Amygdala (tissue), 56 donors: Measurements from ENCODE around the gene AIP.
"Not testable (repeated sequence)": the region's sequence is repeated elsewhere in the genome, so short reads cannot be mapped to it uniquely, and the experiment has no call there.

Source experiments
- DNase-seq, 56 donors: peaks; one replicate each; lab custom pipeline; 2025; lab: John Stamatoyannopoulos, UW

The AIP gene

GRCh38 chr11:67466962-67467771 is 15.7 kb upstream of the AIP start:
- no peak for DNase-seq

- peak in 2 of 56 donors; percentile 21 to 28 for DNase-seq
These were observed 14.8 kb upstream of the AIP start for GRCh38 chr11:67468056-67468455.

- DNase-seq, result no peak
These were observed 14.4 kb upstream of the AIP start for GRCh38 chr11:67468456-67468758.

- peak in 55 of 56 donors; percentile 50 to 96 (median 88) for DNase-seq
These were observed 13.9 kb upstream of the AIP start, which contains the start of gene TMEM134 for GRCh38 chr11:67468759-67469507. TSS of gene TMEM134 (minus strand) at chr11:67469251. CDS start at chr11:67469192, 59 bp downstream.

- DNase-seq, result no peak
These were observed 13.4 kb upstream of the AIP start for GRCh38 chr11:67469508-67469811.

GRCh38 chr11:67470337-67471002 is 12.4 kb upstream of the AIP start:
- no peak for DNase-seq

- no peak for DNase-seq
These were observed 9.9 kb upstream of the AIP start for GRCh38 chr11:67472882-67473281.

- not testable (repeated sequence) for DNase-seq
These were observed 6.1 kb upstream of the AIP start for GRCh38 chr11:67476692-67477091.

- not testable (repeated sequence) for DNase-seq
These were observed 5.3 kb upstream of the AIP start for GRCh38 chr11:67477344-67478050.

- DNase-seq, result no peak
These were observed 475 bp upstream of the AIP start for GRCh38 chr11:67482275-67482826.

GRCh38 chr11:67483831-67484665 is 1.2 kb downstream of the AIP start:
- no peak for DNase-seq

- DNase-seq, result peak in 5 of 56 donors; percentile 19 to 52 (median 30)
These were observed 2.1 kb downstream of the AIP start for GRCh38 chr11:67484847-67485311.

GRCh38 chr11:67485873-67486361 is 3.1 kb downstream of the AIP start:
- not testable (repeated sequence) for DNase-seq

- DNase-seq, result no peak
These were observed 3.8 kb downstream of the AIP start for GRCh38 chr11:67486481-67487195.

GRCh38 chr11:67489203-67489884 is 6.5 kb downstream of the AIP start:
- DNase-seq, result no peak

- DNase-seq, result no peak
These were observed 7.3 kb downstream of the AIP start for GRCh38 chr11:67489885-67490726.

- DNase-seq, result no peak
These were observed 7.9 kb downstream of the AIP start for GRCh38 chr11:67490727-67491065.
